Panc1 (cell line): ENCODE results near the gene RTL3. TPM values are rescaled to one million over a fixed set of nuclear protein-coding genes. Genes with fewer than 3 reads are reported as not detected.

Experiments used
- ATAC-seq: fragments of 200-7000 bp; cut with Tn5 transposase; 2 replicates; pipeline ENCODE4 v1.9.1; 2020; ENCODE audit warnings: mild to moderate bottlenecking, moderate library complexity
- BruUV-seq: library from RNA; stranded (reverse); fragments of 400-500 nt; replicated peaks from 2 replicates; lab custom pipeline; 2021; lab: Mats Ljungman, UMichigan
- CTCF ChIA-PET: fragments of 300-600 bp; sonication (Branson Sonifier 250); formaldehyde crosslinking; loops from one replicate; lab custom pipeline; 2022; ENCODE audit warnings: antibody characterized with exemption; lab: Charles Lee
- POLR2A ChIA-PET: fragments of 300-600 bp; sonication (Branson Sonifier 250); formaldehyde crosslinking; loops from one replicate; lab custom pipeline; 2022; ENCODE audit warnings: antibody characterized with exemption; lab: Charles Lee
- DNase-seq: peaks from one replicate; pipeline ENCODE4 v3.0.0-alpha.2; 2010; ENCODE audit warnings: low read depth, low spot score
- H3K27ac ChIP-seq: 2 replicates; pipeline ENCODE4 v1.5.1; 2011; ENCODE audit warnings: mild to moderate bottlenecking, low read length, inconsistent platforms
- H3K27me3 ChIP-seq: fragments of 200-500 bp; sonication (Bioruptor generic); 2 replicates; pipeline ENCODE4 v1.6.0; 2014; ENCODE audit warnings: low read length, inconsistent platforms; ENCODE audit not compliant: control insufficient read depth, insufficient read depth
- H3K36me3 ChIP-seq: fragments of 200-500 bp; sonication (Bioruptor generic); 2 replicates; pipeline ENCODE4 v1.5.1; 2014; ENCODE audit warnings: inconsistent platforms, mild to moderate bottlenecking, low read length, moderate library complexity; ENCODE audit not compliant: control insufficient read depth, insufficient read depth
- H3K4me1 ChIP-seq: 2 replicates; pipeline ENCODE4 v1.5.1; 2011; ENCODE audit warnings: inconsistent platforms, mild to moderate bottlenecking, low read length, moderate library complexity; ENCODE audit not compliant: control insufficient read depth, insufficient read depth
- H3K4me3 ChIP-seq, 2 experiments: 2 replicates each; pipeline ENCODE4 v1.5.1; 2011 to 2012; ENCODE audit warnings: low read depth in 2 of 2, low read length in 2 of 2, mild to moderate bottlenecking in 2 of 2, inconsistent platforms in 1 of 2, moderate library complexity in 1 of 2
- H3K9me3 ChIP-seq: fragments of 200-500 bp; sonication (Bioruptor generic); 2 replicates; pipeline ENCODE4 v1.5.1; 2014; ENCODE audit warnings: low read depth, mild to moderate bottlenecking, inconsistent platforms, low read length, moderate library complexity; ENCODE audit not compliant: control insufficient read depth, insufficient read depth
- POLR2AphosphoS5 ChIP-seq: IDR thresholded peaks from 2 replicates; pipeline ENCODE4 v1.6.1; 2012; ENCODE audit warnings: mild to moderate bottlenecking, low read depth, low read length, moderate library complexity
- in situ Hi-C: cut with HindIII; loops from 2 replicates; pipeline ENCODE4 v1.10.0; 2016; ENCODE audit warnings: low sequenced_read_pairs, low pct_unique_long_range_greater_than_20kb
- intact Hi-C: fragments of 100-400 bp; cut with micrococcal nuclease; formaldehyde crosslinking; loops from one replicate; pipeline ENCODE4 v1.10.0; 2022; ENCODE audit not compliant: unreplicated experiment
- total RNA-seq: library from RNA; stranded (reverse); gene quantifications from one replicate; pipeline ENCODE4 v1.2.1, GENCODE V29; 2021; ENCODE audit not compliant: unreplicated experiment
- TF ChIP-seq, protein P1 (sequence below): fragments of 450-650 bp; IDR thresholded peaks from 2 replicates; pipeline ENCODE4 v1.5.1; 2017; ENCODE audit warnings: mild to moderate bottlenecking

Gene RTL3
- total RNA-seq, 1 experiment from 2014 or later = not detected

DNA sequence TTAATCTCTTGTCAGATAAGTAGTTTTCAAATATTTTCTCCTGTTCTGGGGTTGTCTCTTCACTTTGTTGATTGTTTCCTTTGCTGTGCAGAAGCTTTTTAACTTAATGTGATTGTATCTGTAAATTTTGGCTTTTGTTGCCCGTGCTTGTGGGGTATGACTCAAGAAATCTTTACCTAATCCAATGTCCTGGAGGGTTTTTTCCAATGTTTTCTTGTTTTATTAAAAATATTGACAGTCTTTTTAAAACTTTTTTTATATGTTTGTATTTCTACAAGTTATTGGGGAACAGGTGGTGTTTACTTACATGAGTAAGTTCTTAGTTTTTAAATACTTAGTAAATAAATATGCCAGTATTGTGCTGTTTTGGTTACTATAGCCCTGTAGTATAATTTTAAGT lies 44.9 kb downstream of the RTL3 start:
- DNase-seq (no peak), ATAC-seq (no peak)
- no peaks in the 10 kb centered on the region for H3K27me3 ChIP-seq
- H3K36me3 ChIP-seq = no peaks in the 10 kb centered on the region
- BruUV-seq = no TSS peak
- ChIA-PET POLR2A (no interaction called here), CTCF (no interaction called here)
- in situ Hi-C loops (no loop called here), intact Hi-C loops (no loop called here)
- no peaks in the 10 kb centered on the region for H3K9me3 ChIP-seq
- no peak overlapping the region for H3K4me3 ChIP-seq
- no peak overlapping the region for H3K27ac ChIP-seq
- TF ChIP-seq, protein P1, sequence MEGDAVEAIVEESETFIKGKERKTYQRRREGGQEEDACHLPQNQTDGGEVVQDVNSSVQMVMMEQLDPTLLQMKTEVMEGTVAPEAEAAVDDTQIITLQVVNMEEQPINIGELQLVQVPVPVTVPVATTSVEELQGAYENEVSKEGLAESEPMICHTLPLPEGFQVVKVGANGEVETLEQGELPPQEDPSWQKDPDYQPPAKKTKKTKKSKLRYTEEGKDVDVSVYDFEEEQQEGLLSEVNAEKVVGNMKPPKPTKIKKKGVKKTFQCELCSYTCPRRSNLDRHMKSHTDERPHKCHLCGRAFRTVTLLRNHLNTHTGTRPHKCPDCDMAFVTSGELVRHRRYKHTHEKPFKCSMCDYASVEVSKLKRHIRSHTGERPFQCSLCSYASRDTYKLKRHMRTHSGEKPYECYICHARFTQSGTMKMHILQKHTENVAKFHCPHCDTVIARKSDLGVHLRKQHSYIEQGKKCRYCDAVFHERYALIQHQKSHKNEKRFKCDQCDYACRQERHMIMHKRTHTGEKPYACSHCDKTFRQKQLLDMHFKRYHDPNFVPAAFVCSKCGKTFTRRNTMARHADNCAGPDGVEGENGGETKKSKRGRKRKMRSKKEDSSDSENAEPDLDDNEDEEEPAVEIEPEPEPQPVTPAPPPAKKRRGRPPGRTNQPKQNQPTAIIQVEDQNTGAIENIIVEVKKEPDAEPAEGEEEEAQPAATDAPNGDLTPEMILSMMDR = no peak
- no peak for TF ChIP-seq POLR2AphosphoS5
- no peaks in the 10 kb centered on the region for H3K4me1 ChIP-seq

Other genes with a start within 250 kb of the RTL3 start
- not detected for gene LPAR4, start 88.4 kb upstream of the RTL3 start, total RNA-seq